NCI-H2227 treated with DMSO at 0.1 percent for 48 hours (cell line): ENCODE data around the gene CEP83.

Experiments used
- DNase-seq: peaks from one replicate; lab custom pipeline; 2025; lab: John Stamatoyannopoulos, UW

The CEP83 gene

GRCh38 chr12:94269316-94269999 is 190.2 kb downstream of the CEP83 start:
- DNase-seq: no peak

DNA sequence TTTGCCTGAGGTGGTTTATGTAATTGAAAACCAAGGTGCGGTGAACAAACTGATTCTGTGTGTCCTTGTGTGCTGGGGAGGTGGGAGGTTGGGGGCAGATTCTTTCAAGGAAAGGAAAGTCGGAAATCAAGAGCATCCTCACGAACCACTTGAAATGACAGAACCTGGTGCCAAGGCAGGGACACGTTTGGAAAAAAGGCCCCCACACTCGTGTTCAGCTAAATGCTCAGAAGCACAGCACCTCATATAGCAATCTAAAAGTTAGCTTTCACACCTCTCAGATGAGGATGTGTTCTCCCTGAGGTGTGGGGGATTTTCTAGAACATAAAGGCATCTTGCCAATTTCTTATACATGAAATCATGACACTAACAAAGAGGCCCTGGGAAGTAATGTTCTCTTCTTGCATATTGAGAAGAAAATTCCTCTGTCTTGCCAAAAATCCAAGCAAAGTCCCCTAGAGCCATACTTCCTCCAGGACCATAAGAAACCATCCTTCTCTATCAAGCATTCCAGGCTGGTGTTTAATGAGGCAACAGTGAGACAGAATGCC is 191.7 kb downstream of the CEP83 start:
- DNase-seq: no peak

GRCh38 chr12:94267537-94267872 is 192.2 kb downstream of the CEP83 start:
- DNase-seq: no peak

- no peak for DNase-seq
Observed at GRCh38 chr12:94266796-94267536, 192.7 kb downstream of the CEP83 start.

- no peak for DNase-seq
Observed at GRCh38 chr12:94265966-94266745, 193.5 kb downstream of the CEP83 start.

DNA sequence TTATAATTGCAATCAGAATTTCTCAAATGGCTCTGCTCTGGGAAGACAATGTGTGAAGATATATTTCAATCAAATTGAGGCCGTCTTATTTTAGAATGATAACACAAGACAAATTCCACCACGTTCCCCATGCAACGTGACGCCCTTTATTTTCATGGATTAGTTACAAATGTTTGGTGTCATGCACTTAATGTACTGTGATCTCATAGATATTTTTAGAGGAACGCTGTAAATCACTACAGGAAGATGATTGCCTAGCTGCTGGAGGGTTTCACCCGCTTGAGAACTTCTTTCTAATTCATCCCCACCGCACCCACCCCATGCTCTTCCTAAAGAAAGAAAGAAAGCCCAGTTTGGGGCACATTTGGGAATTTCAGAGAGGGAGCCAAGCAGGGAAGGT is 194.1 kb downstream of the CEP83 start:
- DNase-seq: no peak

DNA sequence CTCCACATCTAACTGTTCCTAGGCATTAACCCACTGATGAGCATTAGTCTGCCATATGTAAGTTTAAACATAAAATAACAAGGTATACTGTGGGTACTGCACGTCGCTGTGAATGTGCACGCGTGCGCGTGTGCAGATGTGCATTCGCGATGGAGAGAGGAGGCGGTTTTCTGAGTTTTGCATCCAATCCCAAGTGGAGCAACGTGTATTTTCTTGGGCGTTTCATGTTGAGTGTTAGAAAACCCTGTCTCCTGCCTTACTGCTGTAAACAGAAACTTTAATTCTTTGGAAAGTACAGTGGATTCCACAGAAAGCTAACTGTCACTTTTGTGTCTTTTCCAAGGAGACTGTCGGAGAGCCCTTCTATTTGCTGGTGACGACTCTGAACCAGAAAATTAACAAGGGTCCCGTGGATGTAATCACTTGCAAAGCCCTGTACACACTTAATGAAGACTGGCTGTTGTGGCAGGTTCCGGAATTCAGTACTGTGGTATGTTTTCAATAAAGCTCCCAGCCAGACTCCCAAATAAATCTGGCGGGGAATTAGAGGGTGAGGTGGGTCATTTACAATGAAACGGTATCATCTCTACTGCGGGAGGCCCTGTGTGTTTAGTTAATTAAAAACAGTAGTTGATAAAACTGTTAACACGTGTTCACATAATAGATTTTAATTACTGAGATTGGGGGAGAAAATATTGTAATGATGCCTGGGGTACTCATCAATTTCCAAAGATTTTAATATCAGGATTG is 194.8 kb downstream of the CEP83 start:
- no peak for DNase-seq

DNA sequence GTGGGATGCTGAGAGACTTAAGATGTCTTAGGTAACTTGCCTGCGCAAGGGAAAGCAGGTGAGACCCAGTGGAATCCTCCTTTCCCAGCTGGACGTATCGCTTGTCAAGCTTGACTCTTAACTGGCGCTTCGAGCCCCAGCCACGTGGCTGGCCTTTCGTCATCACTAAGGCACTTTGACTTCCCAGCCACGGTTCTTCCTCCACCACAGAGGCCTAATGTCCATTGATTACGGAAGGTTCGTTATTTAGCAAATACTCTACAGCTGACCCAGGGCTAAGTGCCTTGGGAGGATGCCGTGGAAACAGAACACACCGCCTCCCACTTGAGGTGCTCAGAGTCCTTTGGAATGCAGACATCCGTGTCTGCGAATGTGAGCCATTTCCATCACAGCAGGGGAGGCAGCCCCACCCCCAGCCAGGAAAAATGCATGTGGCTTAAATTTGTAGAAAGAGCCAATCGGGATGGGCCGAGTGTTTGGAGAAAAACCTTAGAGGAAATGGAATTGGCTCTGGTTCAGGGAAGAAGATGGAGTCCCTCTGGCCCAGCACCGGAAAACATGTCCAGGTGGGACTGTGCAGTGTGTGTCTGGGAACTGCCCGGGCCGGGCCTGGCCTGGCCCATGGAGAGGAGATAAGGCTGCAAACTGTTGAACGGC is 195.6 kb downstream of the CEP83 start:
- DNase-seq: no peak

DNA sequence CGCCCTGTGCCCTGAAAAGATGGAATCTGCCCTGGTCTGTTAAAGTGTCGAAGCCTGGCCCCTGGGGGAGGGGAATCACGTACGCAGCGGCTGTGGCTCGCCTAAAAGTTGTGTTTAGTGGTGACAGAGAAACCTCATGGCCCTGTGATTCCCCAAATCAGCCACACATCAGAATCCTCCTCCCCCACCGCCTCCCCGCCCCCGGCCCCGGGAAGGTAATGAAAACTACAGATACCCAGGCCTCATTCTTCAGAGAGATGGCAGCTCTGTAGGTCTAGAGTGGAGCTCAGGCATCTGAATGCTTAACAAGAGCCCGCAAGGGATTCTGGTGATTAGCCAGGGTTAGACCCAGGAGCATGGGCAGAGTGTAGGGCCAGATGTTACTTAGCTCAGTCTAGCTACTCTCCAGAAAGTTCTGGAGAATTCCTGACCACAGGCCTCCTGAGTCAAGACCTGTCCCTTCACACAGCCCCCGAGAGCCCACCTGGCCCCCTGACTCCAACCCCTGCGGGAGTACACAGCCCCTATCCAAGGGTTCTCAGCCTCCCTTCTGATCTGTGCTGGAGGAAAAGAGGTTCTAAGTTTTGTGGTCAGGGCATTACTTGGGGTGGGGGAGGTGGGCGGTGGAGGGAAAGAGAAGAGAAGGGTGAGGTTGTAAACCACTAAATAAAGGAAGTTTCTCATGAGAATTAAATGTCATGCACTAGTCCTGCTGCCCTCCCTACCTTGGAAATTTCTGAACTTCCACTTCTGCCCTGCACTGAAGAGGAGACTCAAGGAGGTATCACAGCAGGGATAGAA is 196.5 kb downstream of the CEP83 start:
- DNase-seq: no peak

DNA sequence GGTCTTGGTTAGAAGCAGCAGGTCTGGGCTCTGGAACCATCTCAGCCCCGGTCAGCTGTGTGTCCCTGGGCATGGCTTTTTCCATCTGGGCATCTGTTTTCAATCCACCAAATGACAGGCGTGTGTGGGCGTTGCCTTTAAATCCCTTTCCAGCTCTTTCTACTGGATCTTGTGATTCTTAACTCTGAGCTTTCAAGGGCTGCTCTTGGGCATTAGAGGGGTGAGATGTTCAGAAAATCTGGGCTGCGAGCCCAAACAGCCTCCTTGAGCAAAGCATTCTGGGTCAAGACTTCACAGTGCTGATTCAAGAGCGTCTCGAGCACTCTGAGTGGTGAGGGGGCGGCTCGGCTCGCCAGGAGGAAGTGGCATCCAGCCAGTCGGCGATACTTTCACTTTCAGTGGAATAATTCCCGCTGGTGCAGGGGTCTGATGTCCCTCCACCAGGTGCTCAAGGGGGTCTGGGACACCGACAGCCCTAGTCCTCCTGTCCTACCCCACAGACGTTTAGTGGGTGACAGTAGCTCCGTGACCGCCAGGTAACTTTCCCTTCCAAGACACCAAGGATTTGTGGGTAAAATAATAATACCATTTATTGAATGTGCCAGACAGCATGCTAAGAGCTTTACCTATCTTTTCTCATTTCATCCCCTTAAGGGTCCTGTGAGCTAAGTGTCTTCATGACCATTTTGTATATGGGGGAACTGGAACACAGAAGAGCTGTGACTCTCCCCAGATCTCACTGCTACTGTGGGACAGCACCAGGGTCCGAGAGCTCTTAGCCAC is 197.2 kb downstream of the CEP83 start:
- DNase-seq: peak; percentile 80

- DNase-seq: no peak
Observed at GRCh38 chr12:94261786-94262185, 197.9 kb downstream of the CEP83 start.

- DNase-seq: no peak
Observed at GRCh38 chr12:94261119-94261518, 198.5 kb downstream of the CEP83 start.

DNA sequence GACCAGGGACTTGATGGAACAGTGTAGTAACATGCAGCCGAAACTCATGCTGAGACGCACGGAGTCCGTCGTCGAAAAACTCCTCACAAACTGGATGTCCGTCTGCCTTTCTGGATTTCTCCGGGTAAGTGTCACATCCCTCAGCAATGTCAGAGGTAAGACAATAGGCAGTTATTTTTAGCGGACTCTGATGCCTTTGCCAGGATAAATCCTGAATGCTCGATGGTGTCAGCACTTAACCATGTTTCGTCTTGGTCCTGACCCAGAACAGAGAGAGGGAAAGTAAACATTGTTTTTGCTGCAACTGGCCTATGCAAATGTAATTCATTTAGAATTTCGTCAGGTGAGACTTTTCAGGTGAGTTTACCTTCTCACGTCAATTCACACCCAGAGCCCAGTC is 198.9 kb downstream of the CEP83 start:
- no peak for DNase-seq

- no peak for DNase-seq
Observed at GRCh38 chr12:94260017-94260416, 199.7 kb downstream of the CEP83 start.

- no peak for DNase-seq
Observed at GRCh38 chr12:94258593-94258992, 201.1 kb downstream of the CEP83 start.
